GM19438 (cell line): ENCODE measurements around the gene ESYT2.

Experiments
- ATAC-seq: cut with Tn5 transposase; IDR thresholded peaks from one replicate; pipeline ENCODE4 v1.9.1; 2021; ENCODE audit warnings: low read depth; ENCODE audit not compliant: unreplicated experiment

Gene ESYT2

GRCh38 chr7:158730383-158731346 is 98.6 kb downstream of the ESYT2 start:
- ATAC-seq: no peak

GRCh38 chr7:158729646-158730382 is 99.5 kb downstream of the ESYT2 start:
- no peak for ATAC-seq

GRCh38 chr7:158728911-158729645 is 100.2 kb downstream of the ESYT2 start:
- ATAC-seq: no peak

DNA sequence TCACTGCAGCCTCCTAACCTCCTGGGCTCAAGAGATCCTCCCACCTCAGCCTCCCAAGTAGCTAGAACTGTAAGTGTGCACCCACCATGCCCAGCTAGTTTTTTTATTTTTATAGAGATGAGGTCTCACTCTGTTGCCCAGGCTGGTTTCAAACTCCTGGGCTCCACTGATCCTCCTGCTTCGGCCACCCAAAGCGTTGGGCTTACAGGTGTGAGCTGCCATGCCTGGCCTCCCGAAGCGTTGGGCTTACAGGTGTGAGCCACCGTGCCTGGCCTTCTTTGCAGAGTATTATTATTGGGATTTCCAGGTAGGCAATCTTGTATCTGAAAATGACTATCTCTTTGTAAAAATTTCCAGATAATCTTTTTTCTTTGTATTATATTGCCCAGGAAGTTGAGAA is 101.6 kb downstream of the ESYT2 start:
- no peak for ATAC-seq

- no peak for ATAC-seq
Measured at GRCh38 chr7:158726277-158726807, 103.0 kb downstream of the ESYT2 start.

DNA sequence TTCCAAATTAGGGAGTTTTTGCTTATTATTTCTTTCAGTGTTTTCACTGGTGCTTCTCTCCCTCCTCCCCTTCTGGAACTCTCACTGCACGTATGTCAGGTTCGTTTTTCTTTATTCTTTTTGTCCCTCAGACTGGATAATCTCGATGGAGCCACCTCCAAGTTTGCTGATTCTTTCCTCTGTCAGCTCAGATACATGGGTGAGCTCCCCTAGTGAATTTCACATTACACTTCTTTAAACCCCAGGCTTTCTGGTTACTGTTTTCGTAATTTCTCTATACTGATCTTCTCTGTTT is 103.9 kb downstream of the ESYT2 start:
- ATAC-seq: no peak

DNA sequence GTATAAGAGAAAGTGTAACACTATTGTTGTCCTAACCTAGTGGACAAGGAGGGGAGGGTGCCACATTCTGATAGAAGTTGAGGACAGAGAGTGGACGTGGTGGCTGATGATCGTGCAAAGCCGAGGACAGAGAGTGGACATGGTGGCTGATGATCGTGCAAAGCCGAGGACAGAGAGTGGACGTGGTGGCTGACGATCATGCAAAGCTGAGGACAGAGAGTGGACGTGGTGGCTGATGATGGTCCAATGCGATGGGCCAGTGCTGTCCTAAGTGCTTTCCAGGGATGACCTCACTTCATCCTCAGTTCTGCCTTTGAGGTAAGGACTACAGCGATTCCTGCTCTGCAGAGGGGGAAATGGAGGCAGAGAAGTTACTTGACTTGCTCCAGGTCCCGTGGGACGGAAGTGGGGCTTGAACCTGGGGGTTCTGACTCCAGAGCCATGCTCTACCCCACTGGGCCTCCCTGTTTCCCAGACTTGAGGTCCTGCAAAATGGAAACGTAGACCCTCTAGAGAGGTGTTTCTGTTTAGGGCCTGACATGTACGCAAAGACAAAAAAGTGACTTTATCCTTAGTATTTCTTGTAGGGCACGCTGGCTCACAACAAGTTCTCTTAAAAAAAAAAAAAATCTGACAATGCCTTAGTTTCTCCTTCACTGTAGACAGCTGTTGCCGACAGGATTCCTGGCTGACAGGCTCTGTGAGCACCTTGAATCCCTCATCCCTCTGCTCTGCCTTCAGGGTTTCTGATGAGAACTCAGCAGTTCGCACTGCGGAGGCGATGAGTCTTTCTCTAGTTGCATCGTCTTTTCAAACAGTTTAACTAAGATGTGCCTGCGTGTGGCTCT is 104.4 kb downstream of the ESYT2 start:
- ATAC-seq: no peak

DNA sequence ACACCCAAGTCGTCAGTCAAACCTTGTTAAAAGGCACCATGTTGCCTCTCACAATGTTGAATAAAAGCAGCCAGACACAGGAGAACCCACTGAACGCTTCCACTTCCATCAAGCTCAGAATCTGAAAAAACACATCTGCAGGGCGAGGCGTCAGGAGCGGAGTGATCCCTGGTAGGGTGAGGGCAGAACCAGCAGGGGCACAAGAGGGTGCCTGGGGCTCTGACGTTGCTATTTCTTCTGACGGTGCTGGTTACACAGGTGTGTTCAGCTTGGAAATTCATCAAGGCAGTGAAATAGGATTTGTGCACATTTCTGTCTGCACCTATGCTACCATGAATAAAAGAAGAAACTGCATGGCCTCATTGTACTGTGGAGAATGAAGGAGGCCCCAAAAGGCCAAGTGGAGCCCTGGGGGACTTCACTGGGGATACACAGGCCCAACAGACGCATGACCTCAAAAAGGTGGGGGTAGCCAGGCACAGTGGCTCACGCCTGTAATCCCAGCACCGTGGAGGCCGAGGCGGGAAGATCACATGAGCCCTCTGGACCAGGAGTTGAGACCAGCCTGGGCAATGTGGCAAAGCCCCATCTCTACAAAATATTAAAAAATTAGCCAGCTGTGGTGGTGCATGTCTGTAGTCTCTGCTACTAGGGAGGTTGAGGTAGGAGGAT is 105.5 kb downstream of the ESYT2 start:
- no peak for ATAC-seq

- no peak for ATAC-seq
Measured at GRCh38 chr7:158723266-158723665, 106.0 kb downstream of the ESYT2 start.

- no peak for ATAC-seq
Measured at GRCh38 chr7:158722574-158723237, 106.6 kb downstream of the ESYT2 start.

- no peak for ATAC-seq
Measured at GRCh38 chr7:158720112-158720511, 109.2 kb downstream of the ESYT2 start.

DNA sequence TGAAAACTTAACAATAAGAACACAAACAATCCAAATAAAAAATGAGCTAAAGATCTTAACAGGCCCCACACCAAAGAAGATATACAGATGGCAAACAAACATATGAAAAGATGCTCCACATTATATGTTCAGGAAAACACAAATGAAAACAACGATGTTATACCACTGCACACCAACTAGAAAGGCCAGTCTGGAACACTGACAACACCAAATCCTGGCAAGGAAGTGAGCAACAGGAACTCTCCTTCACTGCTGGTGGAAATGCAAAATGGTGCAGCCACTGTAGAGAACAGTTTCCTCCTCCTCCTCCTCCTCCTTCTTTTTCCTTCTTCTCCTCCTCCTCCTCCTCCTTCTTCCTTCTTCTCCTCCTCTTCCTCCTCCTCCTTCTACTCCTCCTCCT is 112.5 kb downstream of the ESYT2 start:
- no peak for ATAC-seq

DNA sequence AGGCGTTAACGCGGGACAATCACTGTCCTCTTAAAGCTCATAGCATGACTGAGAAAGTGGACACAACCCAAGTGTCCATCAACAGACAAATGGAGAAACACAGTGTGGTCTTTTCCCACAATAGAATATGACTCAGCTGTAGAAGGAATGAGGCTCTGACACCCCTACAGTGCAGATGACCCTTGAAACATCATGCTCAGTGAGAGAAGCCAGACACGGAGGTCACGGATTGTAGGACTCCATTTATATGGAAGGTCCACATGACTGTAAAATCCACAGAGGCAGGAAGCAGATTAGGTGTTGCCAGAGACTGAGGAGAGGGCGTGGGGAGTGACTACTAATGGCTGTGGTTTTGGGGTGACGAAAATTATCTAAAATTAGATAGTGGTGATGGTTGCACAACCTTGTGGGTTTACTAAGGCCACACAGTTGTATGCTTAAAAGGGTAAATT is 118.6 kb downstream of the ESYT2 start:
- ATAC-seq: no peak

DNA sequence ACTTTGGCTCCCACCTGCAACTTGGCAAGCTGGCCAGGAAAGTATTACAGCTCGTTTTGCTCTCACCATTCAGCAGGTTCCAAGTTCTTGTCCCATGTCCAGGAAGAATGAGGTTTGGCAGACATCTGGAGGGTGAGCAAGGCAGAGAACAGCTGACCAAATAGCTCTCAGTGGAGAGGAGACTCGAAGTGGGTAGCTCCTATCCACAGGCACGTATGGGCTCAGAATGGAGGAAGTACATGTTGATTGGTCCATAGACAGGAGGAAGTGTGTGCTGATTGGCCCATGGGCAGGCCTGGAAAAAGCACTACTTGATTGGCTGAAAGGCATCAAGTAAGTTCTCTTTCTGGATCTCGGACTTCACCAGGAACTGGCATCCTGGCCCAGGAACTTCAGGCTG is 121.7 kb downstream of the ESYT2 start:
- no peak for ATAC-seq

GRCh38 chr7:158706710-158707590 is 122.4 kb downstream of the ESYT2 start:
- ATAC-seq: no peak

DNA sequence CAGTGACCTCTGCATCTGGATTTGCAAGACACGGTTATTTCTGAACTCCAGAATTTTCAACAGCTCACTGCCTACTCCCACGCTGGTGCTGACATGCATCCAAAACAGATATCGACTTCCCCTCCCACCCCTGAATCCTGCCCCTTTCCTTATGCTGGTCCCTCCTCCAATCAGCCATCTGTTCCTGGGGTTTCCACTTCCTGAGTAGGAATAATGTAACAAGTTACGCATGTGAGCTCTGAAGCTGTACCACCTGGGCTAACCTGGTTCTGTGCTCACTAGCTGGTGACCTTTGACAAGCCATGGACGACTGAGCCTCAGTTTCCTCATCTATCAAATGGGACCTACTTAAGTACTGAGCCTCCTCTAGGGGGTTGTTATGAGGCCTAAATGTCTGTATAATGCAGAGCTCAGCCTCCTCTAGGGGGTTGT is 123.0 kb downstream of the ESYT2 start:
- no peak for ATAC-seq

DNA sequence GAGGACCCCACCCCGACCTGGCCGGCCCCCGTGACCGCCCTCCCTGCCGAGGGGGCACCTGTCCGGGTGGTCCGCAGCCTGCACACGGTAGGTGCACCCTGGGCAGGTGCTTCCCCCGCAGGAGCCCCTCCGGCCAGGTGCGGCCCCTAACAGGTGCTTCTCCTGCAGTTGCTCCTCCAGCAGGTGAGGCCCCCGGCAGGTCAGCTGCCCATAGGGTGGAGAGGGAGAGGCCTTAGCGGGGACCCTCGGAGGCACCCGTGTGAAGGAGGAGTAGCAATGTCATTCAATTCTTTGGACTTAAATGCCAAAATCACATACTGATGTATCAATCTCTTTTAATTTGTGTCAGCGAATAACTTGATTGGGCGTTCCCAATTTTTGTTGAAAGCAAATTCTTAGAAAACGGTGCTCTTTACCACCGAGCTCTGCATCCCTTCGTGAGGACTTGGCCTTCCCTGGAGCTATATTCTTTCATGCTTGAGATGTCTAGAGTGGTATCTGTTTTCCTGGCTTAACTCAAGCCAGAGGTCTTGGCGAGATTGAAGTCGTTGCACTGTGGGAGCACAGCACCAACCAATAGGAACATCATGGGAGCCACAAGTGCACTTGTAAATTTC is 124.0 kb downstream of the ESYT2 start:
- no peak for ATAC-seq
